Measurements from ENCODE around the gene TWIST2.

GRCh38 chr2:238913931-238914647, 66.2 kb downstream of the TWIST2 start:
- no peak for TF ChIP-seq EZH2 (IDR thresholded peaks at IDR 0.05)
- no peak for TF ChIP-seq POLR2AphosphoS5 (IDR thresholded peaks at IDR 0.05; ENCODE audit: borderline replicate concordance, low read depth, low read length)
- no peak for TF ChIP-seq FOXP2 (optimal IDR thresholded peaks at IDR 0.05; ENCODE audit: control extremely low read depth, extremely low read length, insufficient read depth)
